Measurements from ENCODE around the gene CDC42BPB.
A peak's percentile ranks its signal among the peaks of the same experiment; 100 is the strongest.

Gene CDC42BPB

GRCh38 chr14:102940729-102941362 lies 116.5 kb downstream of the CDC42BPB start:
- no peak for DNase-seq (ENCODE audit: low read depth)
- no peak overlapping the region for H3K4me3 ChIP-seq (ENCODE audit: low read depth, low read length)
- TF ChIP-seq, protein P1, sequence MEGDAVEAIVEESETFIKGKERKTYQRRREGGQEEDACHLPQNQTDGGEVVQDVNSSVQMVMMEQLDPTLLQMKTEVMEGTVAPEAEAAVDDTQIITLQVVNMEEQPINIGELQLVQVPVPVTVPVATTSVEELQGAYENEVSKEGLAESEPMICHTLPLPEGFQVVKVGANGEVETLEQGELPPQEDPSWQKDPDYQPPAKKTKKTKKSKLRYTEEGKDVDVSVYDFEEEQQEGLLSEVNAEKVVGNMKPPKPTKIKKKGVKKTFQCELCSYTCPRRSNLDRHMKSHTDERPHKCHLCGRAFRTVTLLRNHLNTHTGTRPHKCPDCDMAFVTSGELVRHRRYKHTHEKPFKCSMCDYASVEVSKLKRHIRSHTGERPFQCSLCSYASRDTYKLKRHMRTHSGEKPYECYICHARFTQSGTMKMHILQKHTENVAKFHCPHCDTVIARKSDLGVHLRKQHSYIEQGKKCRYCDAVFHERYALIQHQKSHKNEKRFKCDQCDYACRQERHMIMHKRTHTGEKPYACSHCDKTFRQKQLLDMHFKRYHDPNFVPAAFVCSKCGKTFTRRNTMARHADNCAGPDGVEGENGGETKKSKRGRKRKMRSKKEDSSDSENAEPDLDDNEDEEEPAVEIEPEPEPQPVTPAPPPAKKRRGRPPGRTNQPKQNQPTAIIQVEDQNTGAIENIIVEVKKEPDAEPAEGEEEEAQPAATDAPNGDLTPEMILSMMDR (IDR thresholded peaks at IDR 0.05; ENCODE audit: control insufficient read depth, extremely low read depth, insufficient read depth): no peak

DNA sequence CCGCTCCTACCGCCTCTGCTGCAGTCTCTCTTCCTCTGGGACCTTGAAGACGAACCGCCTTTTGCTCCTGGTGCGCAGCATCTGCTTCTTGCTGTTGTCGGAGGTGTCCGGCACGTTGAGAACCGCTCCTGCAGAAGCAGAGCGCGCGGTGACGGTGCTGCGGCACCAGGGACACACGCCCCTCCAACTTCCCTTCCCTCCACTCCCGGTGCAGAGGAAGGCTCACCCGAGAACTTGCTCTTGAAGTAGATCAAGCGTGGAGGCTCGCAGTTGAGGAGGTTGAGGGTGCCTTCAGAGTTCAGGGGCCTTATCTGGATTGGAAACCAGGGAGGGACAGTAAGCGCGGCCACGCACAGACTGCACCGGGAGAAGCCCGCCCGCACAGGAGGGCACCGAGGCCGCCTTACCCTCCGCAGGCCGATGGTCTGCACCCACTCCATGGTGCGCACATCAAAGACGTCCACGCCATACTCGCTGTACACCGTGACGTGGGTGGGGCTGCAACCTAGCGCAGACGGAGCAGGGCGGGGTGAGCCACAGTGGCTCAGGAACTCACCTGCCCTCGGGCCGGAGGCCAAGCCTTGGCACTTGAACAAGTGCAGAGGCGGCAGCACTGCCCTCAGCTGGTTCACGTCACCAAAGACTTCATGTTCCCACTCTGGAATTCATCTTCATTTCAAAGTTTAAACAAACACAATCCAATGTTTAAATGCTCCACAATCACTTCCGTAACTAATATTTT lies 117.4 kb downstream of the CDC42BPB start:
- DNase-seq (ENCODE audit: low read depth): peak; percentile 58
- no peak overlapping the region for H3K4me3 ChIP-seq (ENCODE audit: low read depth, low read length)
- TF ChIP-seq, protein P1 (IDR thresholded peaks at IDR 0.05; ENCODE audit: control insufficient read depth, extremely low read depth, insufficient read depth): peak; percentile 33; the same call in 1 of the 2 replicates

- TF ChIP-seq, protein P1 (IDR thresholded peaks at IDR 0.05; ENCODE audit: control insufficient read depth, extremely low read depth, insufficient read depth): no peak
- H3K4me3 ChIP-seq (ENCODE audit: low read depth, low read length): no peak overlapping the region
- DNase-seq (ENCODE audit: low read depth): no peak
Observed at GRCh38 chr14:102939329-102939728, 118.0 kb downstream of the CDC42BPB start.

DNA sequence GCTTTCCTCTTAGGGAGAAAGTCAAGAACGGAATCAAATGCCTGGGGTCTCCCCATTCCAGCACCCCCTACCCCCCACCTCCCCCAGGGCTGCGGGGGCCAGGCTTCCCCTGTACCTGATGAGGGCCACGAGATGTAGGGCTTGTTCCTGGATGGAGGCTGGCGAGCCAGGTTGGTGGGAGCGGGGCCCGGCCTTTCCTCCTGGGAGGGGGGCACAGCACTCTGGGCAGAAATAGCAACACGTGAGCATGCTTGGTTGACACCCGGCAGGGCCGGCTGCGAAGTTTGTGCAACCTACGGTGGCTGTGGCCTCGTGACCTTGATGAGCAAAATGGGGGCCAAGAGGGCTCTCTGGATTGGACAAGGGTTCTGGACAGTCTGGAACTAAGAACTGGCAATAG lies 119.2 kb downstream of the CDC42BPB start:
- no peak overlapping the region for H3K4me3 ChIP-seq (ENCODE audit: low read depth, low read length)
- TF ChIP-seq, protein P1 (IDR thresholded peaks at IDR 0.05; ENCODE audit: control insufficient read depth, extremely low read depth, insufficient read depth): no peak
- DNase-seq (ENCODE audit: low read depth): no peak

GRCh38 chr14:102937331-102938175 lies 119.8 kb downstream of the CDC42BPB start:
- DNase-seq (ENCODE audit: low read depth): no peak
- no peak overlapping the region for H3K4me3 ChIP-seq (ENCODE audit: low read depth, low read length)
- TF ChIP-seq, protein P1 (IDR thresholded peaks at IDR 0.05; ENCODE audit: control insufficient read depth, extremely low read depth, insufficient read depth): no peak

GRCh38 chr14:102935756-102936155 lies 121.6 kb downstream of the CDC42BPB start:
- TF ChIP-seq, protein P1 (IDR thresholded peaks at IDR 0.05; ENCODE audit: control insufficient read depth, extremely low read depth, insufficient read depth): no peak
- no peak for DNase-seq (ENCODE audit: low read depth)
- no peak overlapping the region for H3K4me3 ChIP-seq (ENCODE audit: low read depth, low read length)

Measured in LNCaP clone FGC (cell line).